PC-9 (cell line): Measurements from ENCODE around the gene LAMP5.

Experiments
- EZH2 ChIP-seq: fragments of 200-600 bp; sonication (generic); IDR thresholded peaks from 2 replicates; pipeline ENCODE4 v1.8.0; 2017; ENCODE audit warnings: antibody characterized with exemption, low read depth
- TF ChIP-seq, protein P1 (sequence below): fragments of 200-600 bp; sonication (generic); conservative IDR thresholded peaks from 2 replicates; pipeline ENCODE4 v1.6.1; 2017; ENCODE audit warnings: mixed run types, antibody characterized with exemption, mild to moderate bottlenecking, moderate library complexity

DNA sequence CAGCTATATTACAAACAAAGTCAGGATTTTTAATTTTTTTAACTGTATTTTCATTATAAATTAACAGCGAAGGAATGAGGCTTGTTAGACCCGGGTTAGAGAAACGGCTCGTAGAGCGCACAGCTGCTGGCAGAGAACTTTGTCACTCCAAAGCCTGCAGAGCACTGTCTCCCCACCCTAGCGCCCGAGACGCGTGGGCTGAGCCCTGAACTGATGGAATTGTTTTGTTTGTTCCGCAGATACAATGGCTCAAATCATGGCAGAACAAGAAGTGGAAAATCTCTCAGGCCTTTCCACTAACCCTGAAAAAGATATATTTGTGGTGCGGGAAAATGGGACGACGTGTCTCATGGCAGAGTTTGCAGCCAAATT, 810 bp downstream of the LAMP5 start:
- no peak for TF ChIP-seq EZH2
- TF ChIP-seq, protein P1, sequence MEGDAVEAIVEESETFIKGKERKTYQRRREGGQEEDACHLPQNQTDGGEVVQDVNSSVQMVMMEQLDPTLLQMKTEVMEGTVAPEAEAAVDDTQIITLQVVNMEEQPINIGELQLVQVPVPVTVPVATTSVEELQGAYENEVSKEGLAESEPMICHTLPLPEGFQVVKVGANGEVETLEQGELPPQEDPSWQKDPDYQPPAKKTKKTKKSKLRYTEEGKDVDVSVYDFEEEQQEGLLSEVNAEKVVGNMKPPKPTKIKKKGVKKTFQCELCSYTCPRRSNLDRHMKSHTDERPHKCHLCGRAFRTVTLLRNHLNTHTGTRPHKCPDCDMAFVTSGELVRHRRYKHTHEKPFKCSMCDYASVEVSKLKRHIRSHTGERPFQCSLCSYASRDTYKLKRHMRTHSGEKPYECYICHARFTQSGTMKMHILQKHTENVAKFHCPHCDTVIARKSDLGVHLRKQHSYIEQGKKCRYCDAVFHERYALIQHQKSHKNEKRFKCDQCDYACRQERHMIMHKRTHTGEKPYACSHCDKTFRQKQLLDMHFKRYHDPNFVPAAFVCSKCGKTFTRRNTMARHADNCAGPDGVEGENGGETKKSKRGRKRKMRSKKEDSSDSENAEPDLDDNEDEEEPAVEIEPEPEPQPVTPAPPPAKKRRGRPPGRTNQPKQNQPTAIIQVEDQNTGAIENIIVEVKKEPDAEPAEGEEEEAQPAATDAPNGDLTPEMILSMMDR: no peak
